ENCODE results near the gene CRYGN.

CRYGN gene

DNA sequence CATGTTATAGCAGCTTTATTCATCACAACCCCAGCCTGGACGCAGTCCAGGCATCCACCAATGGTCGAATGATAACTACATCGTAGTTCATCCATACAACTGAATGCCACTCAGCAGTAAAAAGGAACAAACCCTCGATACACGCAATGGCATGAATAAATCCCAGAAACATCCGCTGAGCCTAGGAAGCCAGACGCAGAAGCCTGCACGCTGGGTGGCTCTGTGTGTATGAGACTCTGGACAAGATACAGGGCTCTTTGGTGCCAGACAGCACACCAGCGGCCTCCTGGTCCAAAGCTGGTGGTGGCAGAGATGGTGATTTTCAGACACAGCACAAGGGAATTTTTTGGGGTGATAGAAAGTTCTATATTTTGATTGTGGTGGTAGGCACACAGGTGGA, 10.0 kb upstream of the CRYGN start:
- no peaks in the 10 kb centered on the region for H3K79me2 ChIP-seq (ENCODE audit: insufficient read depth, low read length)
- H3K9me2 ChIP-seq (replicated peaks; ENCODE audit: low read depth, low read length): no peaks in the 10 kb centered on the region
- H3K4me2 ChIP-seq (ENCODE audit: low read depth, low read length, poor library complexity, severe bottlenecking): no peak overlapping the region
- no peaks in the 10 kb centered on the region for H3K9me3 ChIP-seq (ENCODE audit: insufficient read depth, low read depth, low read length)
- no peaks in the 10 kb centered on the region for H4K20me1 ChIP-seq (ENCODE audit: insufficient read depth, low read length, poor library complexity, severe bottlenecking)
- H2AFZ ChIP-seq (ENCODE audit: low read length): no peak overlapping the region
- H3K36me3 ChIP-seq (ENCODE audit: insufficient read depth, low read length): no peaks in the 10 kb centered on the region
- H3K4me3 ChIP-seq (ENCODE audit: low read length, poor library complexity, severe bottlenecking): no peak overlapping the region
- TF ChIP-seq, protein P1, sequence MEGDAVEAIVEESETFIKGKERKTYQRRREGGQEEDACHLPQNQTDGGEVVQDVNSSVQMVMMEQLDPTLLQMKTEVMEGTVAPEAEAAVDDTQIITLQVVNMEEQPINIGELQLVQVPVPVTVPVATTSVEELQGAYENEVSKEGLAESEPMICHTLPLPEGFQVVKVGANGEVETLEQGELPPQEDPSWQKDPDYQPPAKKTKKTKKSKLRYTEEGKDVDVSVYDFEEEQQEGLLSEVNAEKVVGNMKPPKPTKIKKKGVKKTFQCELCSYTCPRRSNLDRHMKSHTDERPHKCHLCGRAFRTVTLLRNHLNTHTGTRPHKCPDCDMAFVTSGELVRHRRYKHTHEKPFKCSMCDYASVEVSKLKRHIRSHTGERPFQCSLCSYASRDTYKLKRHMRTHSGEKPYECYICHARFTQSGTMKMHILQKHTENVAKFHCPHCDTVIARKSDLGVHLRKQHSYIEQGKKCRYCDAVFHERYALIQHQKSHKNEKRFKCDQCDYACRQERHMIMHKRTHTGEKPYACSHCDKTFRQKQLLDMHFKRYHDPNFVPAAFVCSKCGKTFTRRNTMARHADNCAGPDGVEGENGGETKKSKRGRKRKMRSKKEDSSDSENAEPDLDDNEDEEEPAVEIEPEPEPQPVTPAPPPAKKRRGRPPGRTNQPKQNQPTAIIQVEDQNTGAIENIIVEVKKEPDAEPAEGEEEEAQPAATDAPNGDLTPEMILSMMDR (conservative IDR thresholded peaks at IDR 0.05; ENCODE audit: low read length): no peak
- no peak for TF ChIP-seq EZH2phosphoT487 (IDR thresholded peaks at IDR 0.05; ENCODE audit: borderline replicate concordance)
- H3K27me3 ChIP-seq (ENCODE audit: insufficient read depth, low read length, poor library complexity, severe bottlenecking): no peaks in the 10 kb centered on the region
- H3F3A ChIP-seq (ENCODE audit: low read depth): no peaks in the 10 kb centered on the region
- H3K9ac ChIP-seq (ENCODE audit: low read depth, low read length, poor library complexity, severe bottlenecking): no peak overlapping the region
- peaks cover 3% of the 10 kb centered on the region for H3K4me1 ChIP-seq (ENCODE audit: insufficient read depth, low read length, poor library complexity, severe bottlenecking)

DNA sequence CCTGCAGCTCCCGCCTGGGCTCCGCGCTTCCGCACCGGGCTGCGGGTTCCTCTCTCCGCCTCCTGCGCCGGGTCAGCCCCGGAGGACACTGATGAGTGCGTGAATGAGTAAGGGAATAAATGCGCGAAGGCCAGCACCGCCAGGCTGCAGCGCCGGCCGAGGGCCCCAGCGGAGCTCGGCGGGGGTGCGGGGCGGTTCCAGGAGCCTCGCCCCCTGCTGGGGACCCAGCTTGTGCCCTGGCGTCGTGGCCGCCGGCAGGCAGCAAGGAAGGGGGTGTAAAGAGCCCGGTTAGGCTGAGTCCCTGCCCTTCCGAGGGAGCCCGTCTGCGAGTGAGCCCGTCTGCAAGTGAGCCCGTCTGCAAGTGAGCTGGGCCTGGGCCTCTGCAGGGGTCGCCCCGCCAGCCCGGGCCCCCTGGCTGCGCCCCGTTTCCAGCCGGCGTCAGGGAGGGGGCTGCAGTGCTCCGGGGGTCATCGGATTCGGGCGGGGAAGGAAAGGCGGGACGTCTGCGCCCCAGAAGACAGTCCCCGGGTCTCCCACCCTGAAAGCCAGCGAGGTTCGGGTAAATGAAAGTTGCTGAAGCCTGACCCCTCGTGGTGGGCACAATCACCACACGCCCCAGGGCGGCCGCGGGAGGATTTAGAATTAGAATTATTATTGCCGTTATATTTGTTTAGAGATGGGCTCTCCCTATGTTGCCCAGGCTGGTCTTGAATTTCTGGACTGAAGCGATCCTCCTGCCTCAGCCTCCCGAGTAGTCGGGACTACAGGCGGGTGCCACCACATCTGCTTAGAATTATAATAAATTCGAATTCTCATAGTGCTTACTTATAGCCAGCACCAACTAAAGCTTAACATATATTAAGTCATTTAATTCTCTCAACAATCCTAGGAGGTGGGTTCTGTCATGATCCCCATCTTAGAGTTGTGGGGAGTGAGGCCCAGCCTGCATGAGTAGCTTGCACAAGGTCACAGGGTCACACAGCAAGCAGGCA, 8.6 kb upstream of the CRYGN start:
- Histone ChIP-seq H4K20me1 (ENCODE audit: insufficient read depth, low read length, poor library complexity, severe bottlenecking) (no peaks in the 10 kb centered on the region), H3K79me2 (ENCODE audit: insufficient read depth, low read length) (no peaks in the 10 kb centered on the region), H3K36me3 (ENCODE audit: insufficient read depth, low read length) (no peaks in the 10 kb centered on the region), H3F3A (ENCODE audit: low read depth) (no peaks in the 10 kb centered on the region), H2AFZ (ENCODE audit: low read length) (peak overlapping the region; percentile 90), H3K9me2 (replicated peaks; ENCODE audit: low read depth, low read length) (no peaks in the 10 kb centered on the region), H3K4me3 (ENCODE audit: low read length, poor library complexity, severe bottlenecking) (peak overlapping the region; percentile 63), H3K4me1 (ENCODE audit: insufficient read depth, low read length, poor library complexity, severe bottlenecking) (peaks cover 3% of the 10 kb centered on the region), H3K4me2 (ENCODE audit: low read depth, low read length, poor library complexity, severe bottlenecking) (peak overlapping the region; percentile 58), H3K27me3 (ENCODE audit: insufficient read depth, low read length, poor library complexity, severe bottlenecking) (no peaks in the 10 kb centered on the region), H3K9me3 (ENCODE audit: insufficient read depth, low read depth, low read length) (no peaks in the 10 kb centered on the region), H3K9ac (ENCODE audit: low read depth, low read length, poor library complexity, severe bottlenecking) (peak overlapping the region; percentile 55)
- TF ChIP-seq, protein P1 (conservative IDR thresholded peaks at IDR 0.05; ENCODE audit: low read length): peak; percentile 75
- TF ChIP-seq EZH2phosphoT487 (IDR thresholded peaks at IDR 0.05; ENCODE audit: borderline replicate concordance): no peak

DNA sequence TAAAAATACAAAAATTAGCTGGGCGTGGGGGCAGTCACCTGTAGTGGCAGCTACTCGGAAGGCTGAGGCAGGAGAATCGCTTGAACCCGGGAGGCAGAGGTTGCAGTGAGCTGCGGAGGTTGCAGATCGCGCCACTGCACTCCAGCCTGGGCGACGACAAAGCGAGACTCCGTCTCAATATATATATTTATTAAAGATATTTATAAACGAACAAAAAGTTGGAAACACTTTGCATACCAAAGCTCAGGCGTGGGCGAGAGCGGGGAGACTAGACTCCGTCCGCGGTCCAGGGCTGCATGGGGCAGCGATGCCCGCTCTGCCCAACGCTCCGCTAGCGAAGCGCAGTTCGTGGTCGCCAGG, 7.9 kb upstream of the CRYGN start:
- Histone ChIP-seq H3K4me3 (ENCODE audit: low read length, poor library complexity, severe bottlenecking) (no peak overlapping the region), H3K9me3 (ENCODE audit: insufficient read depth, low read depth, low read length) (no peaks in the 10 kb centered on the region), H3K4me2 (ENCODE audit: low read depth, low read length, poor library complexity, severe bottlenecking) (no peak overlapping the region), H3K4me1 (ENCODE audit: insufficient read depth, low read length, poor library complexity, severe bottlenecking) (peaks cover 3% of the 10 kb centered on the region), H2AFZ (ENCODE audit: low read length) (no peak overlapping the region), H3K27me3 (ENCODE audit: insufficient read depth, low read length, poor library complexity, severe bottlenecking) (no peaks in the 10 kb centered on the region), H3K36me3 (ENCODE audit: insufficient read depth, low read length) (no peaks in the 10 kb centered on the region), H3F3A (ENCODE audit: low read depth) (no peaks in the 10 kb centered on the region), H4K20me1 (ENCODE audit: insufficient read depth, low read length, poor library complexity, severe bottlenecking) (no peaks in the 10 kb centered on the region), H3K9ac (ENCODE audit: low read depth, low read length, poor library complexity, severe bottlenecking) (no peak overlapping the region), H3K9me2 (replicated peaks; ENCODE audit: low read depth, low read length) (no peaks in the 10 kb centered on the region), H3K79me2 (ENCODE audit: insufficient read depth, low read length) (no peaks in the 10 kb centered on the region)
- TF ChIP-seq, protein P1 (conservative IDR thresholded peaks at IDR 0.05; ENCODE audit: low read length): no peak
- no peak for TF ChIP-seq EZH2phosphoT487 (IDR thresholded peaks at IDR 0.05; ENCODE audit: borderline replicate concordance)

Data from Loucy (cell line).